Pancreas (tissue), 10 donors: ENCODE data around the gene CXXC4. TPM values are rescaled to one million over a fixed set of nuclear protein-coding genes. Genes with fewer than 3 reads are reported as not detected.

Experiments
- ATAC-seq, 4 donors: fragments of 200-7000 bp; cut with Tn5 transposase; one replicate each; pipeline versions ENCODE4 v1.8.0 to v1.9.1; 2020; ENCODE audit warnings: mild to moderate bottlenecking in 4 of 4, moderate library complexity in 4 of 4
- DNase-seq, 6 donors: peaks; one replicate each; pipeline ENCODE4 v3.0.0-alpha.2; 2020
- FAIRE-seq: peaks from 2 replicates; lab custom pipeline; 2012; peaks lifted over from hg19 to GRCh38; lab: Jason Lieb, UNC
- H3K27ac ChIP-seq, 4 donors: fragments of 200-600 bp; sonication (generic); 1 replicate in 3 of 4; 2 replicates in 1 of 4; pipeline versions ENCODE4 v1.5.0 to v1.8.0; 2020
- H3K27me3 ChIP-seq, 4 donors: fragments of 200-600 bp; one replicate each; pipeline ENCODE4 v1.8.0; 2021
- H3K36me3 ChIP-seq, 3 donors: fragments of 200-600 bp; sonication (generic) in 1 of 3; one replicate each; pipeline versions ENCODE4 v1.5.0 to v1.8.0; 2020 to 2021
- H3K4me1 ChIP-seq, 3 donors: fragments of 200-600 bp; one replicate each; pipeline ENCODE4 v1.8.0; 2021
- H3K4me3 ChIP-seq, 4 donors: fragments of 200-600 bp; sonication (generic) in 2 of 4; one replicate each; pipeline versions ENCODE4 v1.5.0 to v1.8.0; 2020 to 2021
- H3K9me3 ChIP-seq, 4 donors: fragments of 200-600 bp; one replicate each; pipeline ENCODE4 v1.8.0; 2021
- CTCF ChIP-seq, 4 donors: fragments of 200-600 bp; sonication (generic) in 3 of 4; IDR thresholded peaks; one replicate each; pipeline versions ENCODE4 v1.5.0 to v1.8.0; 2021; ENCODE audit warnings: antibody characterized with exemption in 4 of 4
- WGBS, 2 donors: extraction: QIAGEN DNeasy Blood & Tissue Kit; methylation state at CpG; one replicate each; pipeline ENCODE4 v1.1.7; 2013; 5-methylcytosine and 5-hydroxymethylcytosine counted together
- intact Hi-C, 3 donors: fragments of 100-400 bp; cut with DNase I; formaldehyde crosslinking; loops; one replicate each; pipeline versions ENCODE4 v1.11.1 to v1.14.2; 2022
- polyA plus RNA-seq, 2 donors: library from polyadenylated mRNA; stranded (reverse); fragments of 200-250 nt; gene quantifications; one replicate each; pipeline ENCODE4 v1.2.3, GENCODE V29; 2013
- total RNA-seq, 6 donors: library from RNA; stranded (reverse); fragmentation: NEBNext Ultra II Directional in 4 of 6; extraction: Animal tissue kit (Norgen Biotek cat#: 25700) in 4 of 6; gene quantifications; one replicate each; pipeline versions ENCODE4 v1.2.1 to v1.2.4, GENCODE V29; 2021 to 2023
- donor health status: healthy with polysubstance abuse.
- donor health status: DM: no; HTN: no; CAD: no; lungs with moderate emphysema.
- donor health status: DM: no; HTN: no; CAD: no.
- donor health status: control.
- donor health status: control.
- donor health status: Bipolar disorder and iron deficiency.
- donor health status: DM: yes; HTN: yes; CAD: no.
- donor health status: DM: no; HTN: no; CAD: no.
- donor health status: DM: no; HTN: no; CAD: no.
- donor health status: DM: yes; HTN: yes; CAD: no.

Gene CXXC4
- total and polyA plus RNA-seq, 8 donors = 1.6 to 5.9 (median 3.2) TPM

DNA sequence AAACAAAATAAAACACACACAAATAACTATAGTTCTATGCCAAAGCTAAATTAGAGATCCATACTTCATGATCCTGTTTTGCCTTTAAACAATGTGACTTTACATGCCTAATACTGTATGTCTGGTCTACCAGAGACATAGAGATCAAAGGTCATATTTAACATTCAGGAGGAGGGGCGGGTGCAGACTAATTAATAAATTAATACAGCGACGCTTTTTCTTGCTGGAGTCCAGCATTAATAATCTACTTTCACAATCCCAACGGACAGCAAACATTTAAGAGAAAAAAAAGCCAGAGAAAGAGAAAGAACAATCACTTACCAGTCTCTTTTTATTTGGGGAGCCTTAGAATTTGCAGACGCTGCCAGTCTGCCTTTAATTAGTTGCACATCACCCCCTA is 509 bp downstream of the CXXC4 start:
- peak overlapping the region in 3 of 4 donors; percentile 54 to 92 (median 91) for H3K27ac ChIP-seq
- no peaks in the 10 kb centered on the region for H3K9me3 ChIP-seq
- no peak for DNase-seq
- H3K27me3 ChIP-seq = no peaks in the 10 kb centered on the region
- peak overlapping the region; percentile 16 to 60 (median 32) for H3K4me3 ChIP-seq
- no peaks in the 10 kb centered on the region for H3K36me3 ChIP-seq
- intact Hi-C loops = no loop called here
- peaks cover 6 to 35% (median 14%) of the 10 kb centered on the region in 3 donors for H3K4me1 ChIP-seq
- 9% methylated on average over 5 of the region's 5 CpGs for WGBS, 2 donors
- no peak for FAIRE-seq
- TF ChIP-seq CTCF (IDR thresholded peaks at IDR 0.05) = no peak
- no peak for ATAC-seq

DNA sequence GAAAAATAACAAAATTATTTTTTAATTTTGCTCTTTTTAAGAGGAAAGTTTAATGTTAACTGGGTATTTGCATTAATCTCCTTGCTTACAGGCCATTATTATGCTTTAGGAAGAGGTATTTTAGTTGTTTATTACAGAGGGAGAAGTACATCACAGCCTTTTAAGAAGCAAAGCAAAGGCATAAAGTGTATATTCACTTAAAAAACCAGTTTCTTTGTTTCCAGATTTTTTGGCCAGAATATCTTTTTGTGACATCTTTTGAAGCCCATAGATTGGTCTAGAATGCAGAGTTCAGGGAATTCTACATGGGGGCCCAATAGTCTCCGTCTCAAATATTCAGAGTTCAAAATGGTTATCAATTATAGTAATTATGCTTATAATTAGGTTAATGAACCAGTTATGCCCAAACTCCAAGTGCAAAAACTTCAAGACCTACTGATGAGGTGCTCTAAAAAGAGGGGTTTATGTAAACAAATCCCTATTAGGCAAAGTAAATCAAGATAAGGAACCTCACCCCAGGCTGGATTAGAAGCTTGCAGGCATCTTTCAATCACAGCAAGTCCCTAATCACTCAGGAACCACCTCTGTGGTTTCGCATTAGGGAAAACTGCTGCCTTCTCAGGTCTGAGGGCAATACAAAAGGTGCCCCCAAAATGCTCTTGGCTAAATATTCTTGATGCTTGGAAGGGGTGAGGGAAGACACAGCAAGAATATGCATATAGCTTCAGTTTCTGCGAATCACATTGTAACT is 1.4 kb downstream of the CXXC4 start:
- intact Hi-C loops = no loop called here
- no peaks in the 10 kb centered on the region for H3K36me3 ChIP-seq
- H3K9me3 ChIP-seq = no peaks in the 10 kb centered on the region
- FAIRE-seq (no peak), ATAC-seq (no peak), DNase-seq (no peak)
- H3K27ac ChIP-seq = peak overlapping the region in 3 of 4 donors; percentile 40 to 92 (median 92)
- TF ChIP-seq CTCF (IDR thresholded peaks at IDR 0.05) = no peak
- peak overlapping the region in 2 of 4 donors; percentile 56 to 60 for H3K4me3 ChIP-seq
- H3K4me1 ChIP-seq = peaks cover 0 to 26% (median 13%) of the 10 kb centered on the region in 3 donors
- H3K27me3 ChIP-seq = no peaks in the 10 kb centered on the region
- WGBS, 2 donors = 48 to 58% methylated on average over 3 of the region's 3 CpGs

- TF ChIP-seq CTCF (IDR thresholded peaks at IDR 0.05) = no peak
- Histone ChIP-seq H3K4me3 (peak overlapping the region in 2 of 4 donors; percentile 56 to 60), H3K27ac (peak overlapping the region; percentile 40 to 92 (median 75)), H3K27me3 (no peaks in the 10 kb centered on the region), H3K36me3 (no peaks in the 10 kb centered on the region), H3K9me3 (no peaks in the 10 kb centered on the region), H3K4me1 (peaks cover 0 to 21% (median 8%) of the 10 kb centered on the region in 3 donors)
- DNase-seq (peak in 4 of 6 donors; percentile 9 to 30 (median 13)), FAIRE-seq (no peak), ATAC-seq (peak; percentile 11 to 35 (median 26))
- intact Hi-C loops = no loop called here
- 6 to 7% methylated on average over 7 of the region's 7 CpGs for WGBS, 2 donors
Observed at GRCh38 chr4:104492183-104492771, 2.4 kb downstream of the CXXC4 start.

DNA sequence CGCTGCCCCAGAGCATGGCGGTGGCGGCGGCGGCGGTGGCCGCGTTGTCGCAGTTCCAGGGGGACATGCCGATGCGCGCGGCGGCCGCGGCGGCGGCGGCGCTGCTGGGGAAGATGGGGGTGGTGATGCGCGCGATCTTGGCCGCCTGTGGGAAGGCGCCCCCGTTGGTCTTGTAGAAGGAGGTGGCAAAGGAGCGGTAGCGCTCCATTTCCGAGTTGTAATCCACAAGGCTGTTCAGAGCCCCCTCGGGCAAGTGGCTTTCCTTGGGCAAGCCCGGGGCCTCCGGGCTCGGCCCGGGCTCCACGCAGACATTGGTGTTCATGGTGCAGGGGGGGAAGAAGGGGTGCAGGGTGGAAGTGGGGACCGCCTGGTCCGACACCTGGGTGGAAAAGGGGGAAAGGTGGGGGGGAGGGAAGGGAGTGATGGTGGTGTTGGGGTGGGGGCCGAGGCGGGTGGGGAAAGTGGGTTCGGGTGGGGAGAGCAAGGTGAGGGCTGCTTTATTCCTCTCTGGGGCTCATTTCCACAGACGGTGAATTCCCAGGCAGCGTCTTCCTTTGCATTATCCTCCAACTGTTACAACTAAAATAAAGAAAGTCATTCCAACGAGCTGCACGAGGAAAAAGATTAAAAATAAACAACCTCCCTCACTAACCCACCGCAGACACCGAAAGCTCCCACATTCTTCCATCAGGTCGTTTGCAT is 3.1 kb downstream of the CXXC4 start:
- no peak for TF ChIP-seq CTCF (IDR thresholded peaks at IDR 0.05)
- Histone ChIP-seq H3K9me3 (no peaks in the 10 kb centered on the region), H3K27ac (peak overlapping the region; percentile 58 to 92 (median 79)), H3K4me3 (peak overlapping the region; percentile 29 to 60 (median 48)), H3K4me1 (peaks cover 0 to 21% (median 2%) of the 10 kb centered on the region in 3 donors), H3K36me3 (no peaks in the 10 kb centered on the region), H3K27me3 (no peaks in the 10 kb centered on the region)
- ATAC-seq = peak in 3 of 4 donors; percentile 0 to 4 (median 1)
- peak in 5 of 6 donors; percentile 36 to 82 (median 46) for DNase-seq
- FAIRE-seq = no peak
- WGBS, 2 donors = 0 to 1% methylated on average over 41 to 47 of the region's 47 CpGs
- intact Hi-C loops = no loop called here
